K562 (cell line): ENCODE results near the gene SLC25A11. TPM values are rescaled to one million over a fixed set of nuclear protein-coding genes. Genes with fewer than 3 reads are reported as not detected.
A peak's percentile ranks its signal among the peaks of the same experiment; 100 is the strongest.

ENCODE experiments used
- ASH1L ChIP-seq: fragments of 450-650 bp; IDR thresholded peaks from 2 replicates; pipeline ENCODE4 v1.6.1; 2018; ENCODE audit warnings: borderline replicate concordance, mild to moderate bottlenecking, low read depth; ENCODE audit not compliant: partially characterized antibody
- MAFF ChIP-seq: IDR thresholded peaks from 2 replicates; pipeline ENCODE4 v1.6.1; 2012; ENCODE audit warnings: low read length, improper control_type of control experiment
- MEIS2 ChIP-seq: fragments of 450-650 bp; IDR thresholded peaks from 2 replicates; pipeline ENCODE4 v1.6.1; 2014; ENCODE audit warnings: mild to moderate bottlenecking; ENCODE audit not compliant: partially characterized antibody
- NFRKB ChIP-seq: fragments of 450-650 bp; IDR thresholded peaks from 2 replicates; pipeline ENCODE4 v1.6.1; 2016; ENCODE audit warnings: low read depth
- OTX1 ChIP-seq: fragments of 450-650 bp; formaldehyde crosslinking; IDR thresholded peaks from 2 replicates; pipeline ENCODE4 v1.4.0; 2022; ENCODE audit warnings: mild to moderate bottlenecking
- POLR3A ChIP-seq: IDR thresholded peaks from 2 replicates; pipeline ENCODE4 v1.6.1; 2011; ENCODE audit warnings: borderline replicate concordance, mild to moderate bottlenecking, moderate library complexity; ENCODE audit not compliant: insufficient read length, insufficient read depth; ENCODE audit errors: extremely low read depth
- SMAD1 ChIP-seq: fragments of 150-350 bp; IDR thresholded peaks from 2 replicates; pipeline ENCODE4 v1.6.1; 2014; ENCODE audit warnings: low read length, low read depth; ENCODE audit not compliant: partially characterized antibody
- SMAD3 ChIP-seq: fragments of 450-650 bp; formaldehyde crosslinking; conservative IDR thresholded peaks from 2 replicates; pipeline ENCODE4 v1.4.0; 2020; ENCODE audit warnings: mild to moderate bottlenecking
- TARDBP ChIP-seq: fragments of 450-650 bp; IDR thresholded peaks from 2 replicates; pipeline ENCODE4 v1.6.1; 2016
- U2AF2 ChIP-seq: fragments of 200-400 bp; formaldehyde crosslinking; optimal IDR thresholded peaks from 2 replicates; pipeline ENCODE3; 2017; ENCODE audit warnings: low read depth, mild to moderate bottlenecking, low read length
- ZNF696 ChIP-seq: fragments of 250-450 bp; sonication (Bioruptor Pico); conservative IDR thresholded peaks from 2 replicates; pipeline ENCODE4 v1.4.0; 2020; ENCODE audit warnings: mild to moderate bottlenecking, moderate library complexity
- ZNF766 ChIP-seq: fragments of 200-800 bp; sonication (Bioruptor generic); conservative IDR thresholded peaks from 2 replicates; pipeline ENCODE4 v1.6.1; 2016; ENCODE audit warnings: missing genetic modification characterization, missing compliant biosample characterization
- polyA plus RNA-seq, 8 experiments: library from polyadenylated mRNA; depleted of rRNA in 4 of 8; stranded (reverse) in 5 of 8; unstranded in 3 of 8; fragments of >200 nt; fragmentation: Nextera tagmentation in 2 of 8; fragmentation: Illumina TruSeq in 1 of 8; extraction: Ambion mirVana in 2 of 8; extraction: Trizol in 1 of 8; gene quantifications; 2 replicates each; pipeline versions ENCODE4 v1.2.1 to v1.2.3, GENCODE V29; 2011 to 2014; ENCODE audit warnings: inconsistent platforms in 1 of 8, missing spikeins in 1 of 8
- total RNA-seq, 7 experiments: library from RNA; depleted of rRNA in 6 of 7; stranded (reverse); fragments of >200 nt in 6 of 7; fragmentation: Illumina TruSeq in 2 of 7; extraction: Trizol in 2 of 7; gene quantifications; 2 replicates each; pipeline versions ENCODE4 v1.2.1 to v1.2.3, GENCODE V29; 2011 to 2021; ENCODE audit warnings: low replicate concordance in 1 of 7
- TF ChIP-seq, protein P1 (sequence below): fragments of 250-450 bp; sonication (Bioruptor Pico); IDR thresholded peaks from 2 replicates; pipeline ENCODE4 v1.8.0; 2022; ENCODE audit warnings: moderate library complexity, mild to moderate bottlenecking, inconsistent platforms
- TF ChIP-seq, protein P2 (sequence below), 3 experiments: fragments of 200-800 bp in 1 of 3; sonication (Bioruptor generic) in 1 of 3; sonication (generic) in 1 of 3; formaldehyde crosslinking in 1 of 3; IDR thresholded peaks; 2 replicates each; pipeline versions ENCODE4 v1.6.1 to v1.8.0; 2016 to 2022; ENCODE audit warnings: mild to moderate bottlenecking in 2 of 3, missing compliant biosample characterization in 2 of 3, missing genetic modification characterization in 2 of 3, missing genetic modification reagents in 1 of 3
- TF ChIP-seq, protein P3 (sequence below), 2 experiments: fragments of 450-650 bp; conservative IDR thresholded peaks; 2 replicates each; pipeline ENCODE4 v1.6.1; 2017; ENCODE audit warnings: mild to moderate bottlenecking in 2 of 2, moderate library complexity in 2 of 2
- TF ChIP-seq, protein P4 (sequence below): fragments of 250-450 bp; sonication (Bioruptor Pico); IDR thresholded peaks from 2 replicates; pipeline ENCODE4 v1.5.0; 2021; ENCODE audit warnings: mild to moderate bottlenecking, moderate library complexity
- TF ChIP-seq, protein P5 (sequence below): fragments of 450-650 bp; formaldehyde crosslinking; conservative IDR thresholded peaks from 2 replicates; pipeline ENCODE4 v1.4.0; 2022; ENCODE audit warnings: mild to moderate bottlenecking, missing genetic modification characterization
- TF ChIP-seq, protein P6 (sequence below): sonication (generic); formaldehyde crosslinking; IDR thresholded peaks from 2 replicates; pipeline ENCODE4 v1.9.0; 2022; ENCODE audit warnings: mild to moderate bottlenecking, missing genetic modification reagents

SLC25A11 gene
- total and polyA plus RNA-seq, 9 of the 15 experiments (the other 6 are each of a cell fraction or from before 2014, with no cell fraction given) = 3.1 to 56.7 (median 32.9) TPM

DNA sequence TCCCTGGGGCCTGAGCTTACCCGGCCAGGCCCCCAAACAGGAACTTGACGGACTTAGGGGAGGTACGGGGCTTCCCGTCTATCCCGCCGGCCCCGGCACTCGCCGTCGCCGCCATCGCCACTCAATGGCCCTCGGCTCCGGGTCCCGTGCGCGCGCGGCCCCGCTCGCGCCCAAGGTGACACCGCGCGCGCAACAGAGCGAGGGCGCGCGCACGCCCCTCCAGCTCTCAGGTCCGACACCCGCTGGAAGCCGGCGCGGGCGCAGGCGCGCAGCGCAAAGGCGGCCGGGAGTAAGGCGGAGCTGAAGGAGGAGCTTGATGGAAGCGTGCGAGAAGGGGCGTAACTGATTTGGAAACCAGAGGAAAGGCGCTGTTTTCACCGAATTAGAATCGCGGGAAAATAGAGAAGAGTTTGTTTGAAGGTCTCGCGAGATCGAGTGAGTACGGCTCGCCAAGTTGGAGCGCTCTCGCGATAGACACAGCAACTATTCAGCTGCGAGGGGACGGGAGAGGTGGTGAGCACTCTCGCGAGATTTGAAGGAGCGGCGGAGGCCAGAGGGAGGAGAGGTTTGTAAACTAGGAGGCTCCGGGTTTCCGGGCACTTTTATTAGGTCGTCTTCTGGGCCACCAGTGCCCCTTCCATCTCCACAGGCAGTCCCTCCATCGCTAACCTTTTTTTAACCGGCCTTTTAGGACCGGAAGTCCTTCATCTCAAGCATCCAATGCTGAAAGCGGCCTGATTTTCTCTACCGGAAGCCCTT lies at the start of gene SLC25A11, which contains the start of gene RNF167 (continued):
- TF ChIP-seq, protein P1, sequence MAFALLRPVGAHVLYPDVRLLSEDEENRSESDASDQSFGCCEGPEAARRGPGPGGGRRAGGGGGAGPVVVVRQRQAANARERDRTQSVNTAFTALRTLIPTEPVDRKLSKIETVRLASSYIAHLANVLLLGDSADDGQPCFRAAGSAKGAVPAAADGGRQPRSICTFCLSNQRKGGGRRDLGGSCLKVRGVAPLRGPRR (CRISPR knock-in tag) = no peak
- TF ChIP-seq ASH1L = peak; percentile 82
- TF ChIP-seq TARDBP = 0 out of 2 replicates have a peak, but pooled peaks have one; percentile 19
- no peak for TF ChIP-seq OTX1 (CRISPR knock-in tag)
- TF ChIP-seq SMAD1 = peak; percentile 19
- no peak for TF ChIP-seq NFRKB
- TF ChIP-seq, protein P2, sequence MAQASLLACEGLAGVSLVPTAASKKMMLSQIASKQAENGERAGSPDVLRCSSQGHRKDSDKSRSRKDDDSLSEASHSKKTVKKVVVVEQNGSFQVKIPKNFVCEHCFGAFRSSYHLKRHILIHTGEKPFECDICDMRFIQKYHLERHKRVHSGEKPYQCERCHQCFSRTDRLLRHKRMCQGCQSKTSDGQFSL (CRISPR knock-in tag; IDR thresholded peaks at IDR 0.05) = 0 out of 2 replicates have a peak, but pooled peaks have one; percentile 33
- TF ChIP-seq, protein P2 (tag; IDR thresholded peaks at IDR 0.05) = no peak
- TF ChIP-seq, protein P3, sequence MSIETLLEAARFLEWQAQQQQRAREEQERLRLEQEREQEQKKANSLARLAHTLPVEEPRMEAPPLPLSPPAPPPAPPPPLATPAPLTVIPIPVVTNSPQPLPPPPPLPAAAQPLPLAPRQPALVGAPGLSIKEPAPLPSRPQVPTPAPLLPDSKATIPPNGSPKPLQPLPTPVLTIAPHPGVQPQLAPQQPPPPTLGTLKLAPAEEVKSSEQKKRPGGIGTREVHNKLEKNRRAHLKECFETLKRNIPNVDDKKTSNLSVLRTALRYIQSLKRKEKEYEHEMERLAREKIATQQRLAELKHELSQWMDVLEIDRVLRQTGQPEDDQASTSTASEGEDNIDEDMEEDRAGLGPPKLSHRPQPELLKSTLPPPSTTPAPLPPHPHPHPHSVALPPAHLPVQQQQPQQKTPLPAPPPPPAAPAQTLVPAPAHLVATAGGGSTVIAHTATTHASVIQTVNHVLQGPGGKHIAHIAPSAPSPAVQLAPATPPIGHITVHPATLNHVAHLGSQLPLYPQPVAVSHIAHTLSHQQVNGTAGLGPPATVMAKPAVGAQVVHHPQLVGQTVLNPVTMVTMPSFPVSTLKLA (conservative IDR thresholded peaks at IDR 0.05) = peak in 1 of 2 experiments; percentile 47; a peak in 3 of 4 replicates
- TF ChIP-seq, protein P4, sequence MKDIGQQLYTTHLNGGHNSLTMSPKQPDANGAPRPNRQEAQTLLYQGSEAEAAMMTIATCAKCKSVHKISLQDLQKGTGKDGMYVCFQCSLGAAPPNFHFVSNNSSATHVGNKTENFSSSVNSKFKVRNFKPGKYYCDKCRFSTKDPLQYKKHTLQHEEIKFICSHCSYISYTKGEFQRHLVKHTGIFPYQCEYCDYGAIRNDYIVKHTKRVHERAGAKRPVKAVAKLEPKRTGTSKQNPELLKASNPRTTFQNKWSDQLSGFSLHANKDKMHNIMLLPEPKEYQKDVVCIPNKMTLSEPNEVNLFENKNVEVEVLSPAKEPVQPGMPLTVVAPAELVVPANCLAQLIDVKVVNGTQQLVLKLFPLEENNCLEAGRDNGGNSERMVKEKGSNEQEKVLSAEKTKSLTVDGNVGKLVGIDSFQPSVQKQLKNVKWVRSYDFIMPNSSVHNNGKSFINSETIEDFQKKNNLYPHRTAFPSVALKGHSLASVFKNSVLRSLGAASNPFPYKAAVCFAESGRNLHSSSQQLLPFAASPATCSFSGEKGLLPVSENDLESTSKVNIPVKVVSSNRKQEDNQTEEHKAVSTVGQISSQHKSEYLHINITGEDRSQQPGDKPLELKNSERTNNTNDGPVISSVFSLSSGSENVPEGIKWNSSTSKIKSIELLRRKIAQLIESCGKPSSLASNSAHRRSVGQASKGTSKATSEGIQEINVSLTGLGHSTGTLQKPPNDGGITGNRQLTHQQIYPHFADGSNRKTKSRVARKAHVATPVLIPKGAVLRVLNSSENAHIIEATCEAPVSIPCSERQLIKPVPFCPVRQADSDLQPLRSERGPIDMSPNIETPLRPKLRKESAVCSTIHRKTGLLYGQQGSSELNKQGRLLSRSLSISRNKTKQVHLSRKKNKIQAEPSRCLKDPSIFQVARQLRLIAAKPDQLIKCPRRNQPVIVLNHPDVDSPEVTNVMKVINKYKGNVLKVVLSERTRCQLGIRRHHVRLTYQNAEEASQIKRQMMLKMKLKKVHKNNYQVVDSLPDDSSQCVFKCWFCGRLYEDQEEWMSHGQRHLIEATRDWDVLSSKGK = no peak
- TF ChIP-seq, protein P5, sequence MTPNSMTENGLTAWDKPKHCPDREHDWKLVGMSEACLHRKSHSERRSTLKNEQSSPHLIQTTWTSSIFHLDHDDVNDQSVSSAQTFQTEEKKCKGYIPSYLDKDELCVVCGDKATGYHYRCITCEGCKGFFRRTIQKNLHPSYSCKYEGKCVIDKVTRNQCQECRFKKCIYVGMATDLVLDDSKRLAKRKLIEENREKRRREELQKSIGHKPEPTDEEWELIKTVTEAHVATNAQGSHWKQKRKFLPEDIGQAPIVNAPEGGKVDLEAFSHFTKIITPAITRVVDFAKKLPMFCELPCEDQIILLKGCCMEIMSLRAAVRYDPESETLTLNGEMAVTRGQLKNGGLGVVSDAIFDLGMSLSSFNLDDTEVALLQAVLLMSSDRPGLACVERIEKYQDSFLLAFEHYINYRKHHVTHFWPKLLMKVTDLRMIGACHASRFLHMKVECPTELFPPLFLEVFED (CRISPR knock-in tag) = no peak
- TF ChIP-seq ZNF696 (CRISPR knock-in tag) = no peak
- TF ChIP-seq, protein P6, sequence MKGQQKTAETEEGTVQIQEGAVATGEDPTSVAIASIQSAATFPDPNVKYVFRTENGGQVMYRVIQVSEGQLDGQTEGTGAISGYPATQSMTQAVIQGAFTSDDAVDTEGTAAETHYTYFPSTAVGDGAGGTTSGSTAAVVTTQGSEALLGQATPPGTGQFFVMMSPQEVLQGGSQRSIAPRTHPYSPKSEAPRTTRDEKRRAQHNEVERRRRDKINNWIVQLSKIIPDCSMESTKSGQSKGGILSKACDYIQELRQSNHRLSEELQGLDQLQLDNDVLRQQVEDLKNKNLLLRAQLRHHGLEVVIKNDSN = no peak
- no peak for TF ChIP-seq POLR3A
- no peak for TF ChIP-seq SMAD3 (CRISPR knock-in tag)
- TF ChIP-seq MAFF = peak; percentile 82; the same call in 1 of the 2 replicates
- peak; percentile 85 for TF ChIP-seq MEIS2
- no peak for TF ChIP-seq U2AF2
- peak; percentile 93 for TF ChIP-seq ZNF766 (CRISPR knock-in tag)
